ENCODE results near the gene RANBP3.

RANBP3 gene

DNA sequence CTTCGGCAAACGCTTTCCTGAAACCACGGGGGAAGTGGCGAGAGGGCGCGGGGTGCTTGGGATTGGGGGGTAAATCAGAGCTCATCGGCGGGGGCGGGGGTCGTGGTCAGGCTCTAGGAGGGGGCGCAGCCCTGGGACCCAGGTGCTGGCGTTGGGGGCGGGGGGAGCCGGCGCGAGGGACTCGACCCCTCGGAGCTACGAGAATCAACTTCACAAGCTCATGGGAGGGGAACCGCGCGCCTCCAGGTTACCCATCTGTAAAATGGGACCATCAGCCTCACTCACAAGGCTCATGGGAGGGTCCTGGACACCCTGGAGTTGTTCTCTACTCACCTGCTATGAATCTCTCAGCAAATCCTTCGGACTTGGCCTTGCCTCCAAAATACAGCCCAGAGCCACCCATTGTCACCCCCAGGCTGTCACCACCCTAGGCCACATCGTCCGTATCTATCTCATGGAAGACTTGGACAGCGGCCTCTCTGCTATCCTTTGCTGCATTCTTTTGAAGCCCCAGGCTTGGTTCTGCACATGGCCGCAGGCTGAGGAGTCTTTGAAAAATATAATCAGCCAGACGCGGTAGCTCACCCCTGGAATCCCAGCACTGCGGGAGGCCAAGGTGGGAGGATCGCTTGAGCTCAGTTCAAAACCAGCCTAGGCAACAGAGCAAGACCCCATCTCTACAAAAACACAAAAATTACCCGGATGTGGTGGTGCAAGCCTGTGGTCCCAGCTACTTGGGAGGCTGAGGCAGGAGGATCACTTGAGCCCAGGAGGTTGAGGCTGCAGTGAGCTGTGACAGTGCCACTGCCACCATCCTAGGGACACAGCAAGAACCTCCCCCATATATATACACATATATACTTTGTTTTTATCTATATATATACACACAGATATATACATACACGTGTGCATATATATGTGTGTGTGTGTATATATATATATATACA is 939 bp upstream of the RANBP3 start:
- Histone ChIP-seq H3K36me3 (ENCODE audit: low read depth) (peaks cover 23% of the 10 kb centered on the region), H3K27me3 (ENCODE audit: insufficient read depth, poor library complexity, severe bottlenecking) (no peaks in the 10 kb centered on the region), H3K27ac (ENCODE audit: poor library complexity, severe bottlenecking) (peak overlapping the region; percentile 48), H3K4me1 (ENCODE audit: insufficient read depth, poor library complexity, severe bottlenecking) (peaks cover 11% of the 10 kb centered on the region), H3K9me3 (ENCODE audit: severe bottlenecking) (no peaks in the 10 kb centered on the region), H3K4me3 (ENCODE audit: severe bottlenecking) (peak overlapping the region; percentile 89)
- TF ChIP-seq, protein P1, sequence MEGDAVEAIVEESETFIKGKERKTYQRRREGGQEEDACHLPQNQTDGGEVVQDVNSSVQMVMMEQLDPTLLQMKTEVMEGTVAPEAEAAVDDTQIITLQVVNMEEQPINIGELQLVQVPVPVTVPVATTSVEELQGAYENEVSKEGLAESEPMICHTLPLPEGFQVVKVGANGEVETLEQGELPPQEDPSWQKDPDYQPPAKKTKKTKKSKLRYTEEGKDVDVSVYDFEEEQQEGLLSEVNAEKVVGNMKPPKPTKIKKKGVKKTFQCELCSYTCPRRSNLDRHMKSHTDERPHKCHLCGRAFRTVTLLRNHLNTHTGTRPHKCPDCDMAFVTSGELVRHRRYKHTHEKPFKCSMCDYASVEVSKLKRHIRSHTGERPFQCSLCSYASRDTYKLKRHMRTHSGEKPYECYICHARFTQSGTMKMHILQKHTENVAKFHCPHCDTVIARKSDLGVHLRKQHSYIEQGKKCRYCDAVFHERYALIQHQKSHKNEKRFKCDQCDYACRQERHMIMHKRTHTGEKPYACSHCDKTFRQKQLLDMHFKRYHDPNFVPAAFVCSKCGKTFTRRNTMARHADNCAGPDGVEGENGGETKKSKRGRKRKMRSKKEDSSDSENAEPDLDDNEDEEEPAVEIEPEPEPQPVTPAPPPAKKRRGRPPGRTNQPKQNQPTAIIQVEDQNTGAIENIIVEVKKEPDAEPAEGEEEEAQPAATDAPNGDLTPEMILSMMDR (IDR thresholded peaks at IDR 0.05; ENCODE audit: poor library complexity, severe bottlenecking), result no peak
- DNase-seq (ENCODE audit: low spot score), result no peak
- ATAC-seq (ENCODE audit: low read depth), result no peak

DNA sequence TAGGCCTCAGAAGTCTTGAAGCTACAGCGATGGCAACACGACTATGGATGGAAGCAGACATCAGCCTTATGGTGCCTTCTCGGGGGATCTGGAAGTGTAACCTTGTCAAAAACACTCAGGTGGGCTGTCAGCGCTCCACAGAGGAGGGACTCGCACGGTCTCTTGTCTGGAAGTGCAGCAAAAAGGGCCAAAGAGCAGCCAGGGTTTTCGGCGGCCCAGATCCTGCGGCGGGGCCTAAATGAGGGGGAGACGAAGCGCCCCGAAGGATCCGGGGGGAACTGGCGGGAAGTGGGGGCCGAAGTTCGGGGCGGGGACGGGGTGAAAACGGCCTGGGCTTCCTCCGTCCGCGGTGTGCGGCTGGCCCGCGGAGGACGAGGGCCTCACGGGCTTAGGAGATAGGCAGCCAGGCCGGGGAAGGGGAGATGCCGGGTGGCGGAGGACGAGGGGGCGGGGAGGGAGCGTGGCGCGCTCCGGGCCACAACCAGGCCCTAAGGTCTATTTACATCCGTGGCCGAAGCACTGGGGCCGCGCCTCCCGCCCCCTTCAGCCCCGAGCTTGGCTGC is 637 bp downstream of the RANBP3 start:
- Histone ChIP-seq H3K36me3 (ENCODE audit: low read depth) (peaks cover 31% of the 10 kb centered on the region), H3K27me3 (ENCODE audit: insufficient read depth, poor library complexity, severe bottlenecking) (no peaks in the 10 kb centered on the region), H3K27ac (ENCODE audit: poor library complexity, severe bottlenecking) (peak overlapping the region; percentile 48), H3K4me1 (ENCODE audit: insufficient read depth, poor library complexity, severe bottlenecking) (peaks cover 11% of the 10 kb centered on the region), H3K9me3 (ENCODE audit: severe bottlenecking) (no peaks in the 10 kb centered on the region), H3K4me3 (ENCODE audit: severe bottlenecking) (peak overlapping the region; percentile 89)
- TF ChIP-seq, protein P1 (IDR thresholded peaks at IDR 0.05; ENCODE audit: poor library complexity, severe bottlenecking), result no peak
- ATAC-seq (ENCODE audit: low read depth) (no peak; the same call in 2 of the 3 replicates), DNase-seq (ENCODE audit: low spot score) (no peak)

DNA sequence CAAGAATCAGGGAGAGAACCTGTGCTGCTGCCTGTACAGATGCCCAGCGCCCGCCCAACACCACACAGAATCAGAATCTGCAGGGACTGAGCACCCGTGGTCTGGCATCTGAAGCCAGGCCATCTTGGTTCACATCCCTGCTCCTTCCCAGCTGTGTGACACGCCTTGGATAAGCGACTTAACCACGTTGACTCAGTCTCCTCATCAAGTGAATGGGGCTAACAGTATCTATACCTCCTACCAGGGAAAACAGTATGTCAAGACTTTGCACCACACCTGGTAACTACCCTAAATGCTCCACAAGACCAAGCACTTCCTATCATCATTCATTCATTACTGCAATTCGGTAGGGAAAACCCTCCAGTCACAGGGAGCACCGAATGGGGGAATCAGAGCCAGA is 1.2 kb downstream of the RANBP3 start:
- Histone ChIP-seq H3K9me3 (ENCODE audit: severe bottlenecking) (no peaks in the 10 kb centered on the region), H3K36me3 (ENCODE audit: low read depth) (peaks cover 31% of the 10 kb centered on the region), H3K4me3 (ENCODE audit: severe bottlenecking) (peak overlapping the region; percentile 89), H3K27me3 (ENCODE audit: insufficient read depth, poor library complexity, severe bottlenecking) (no peaks in the 10 kb centered on the region), H3K27ac (ENCODE audit: poor library complexity, severe bottlenecking) (peak overlapping the region; percentile 48), H3K4me1 (ENCODE audit: insufficient read depth, poor library complexity, severe bottlenecking) (peaks cover 11% of the 10 kb centered on the region)
- no peak for DNase-seq (ENCODE audit: low spot score)
- TF ChIP-seq, protein P1 (IDR thresholded peaks at IDR 0.05; ENCODE audit: poor library complexity, severe bottlenecking), result no peak
- ATAC-seq (ENCODE audit: low read depth), result no peak

DNA sequence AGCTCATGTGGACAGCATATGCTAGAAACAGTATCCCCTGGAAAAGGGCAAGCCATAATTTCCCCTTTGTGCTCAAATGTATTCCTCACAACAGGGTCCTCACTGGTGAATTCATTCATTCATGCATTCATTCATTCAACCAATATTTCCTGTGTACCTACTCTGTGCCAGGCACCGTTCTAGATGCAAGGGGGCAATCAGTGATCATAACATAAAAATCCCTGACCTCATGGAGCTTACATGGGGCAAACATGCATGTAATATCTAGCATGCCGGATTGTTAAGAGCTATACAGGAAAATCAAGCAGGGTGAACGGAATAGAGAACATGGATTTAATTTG is 2.6 kb downstream of the RANBP3 start:
- no peak overlapping the region for H3K4me3 ChIP-seq (ENCODE audit: severe bottlenecking)
- DNase-seq (ENCODE audit: low spot score) (no peak), ATAC-seq (ENCODE audit: low read depth) (no peak)
- H3K27ac ChIP-seq (ENCODE audit: poor library complexity, severe bottlenecking), result no peak overlapping the region
- H3K4me1 ChIP-seq (ENCODE audit: insufficient read depth, poor library complexity, severe bottlenecking), result peaks cover 11% of the 10 kb centered on the region
- no peaks in the 10 kb centered on the region for H3K27me3 ChIP-seq (ENCODE audit: insufficient read depth, poor library complexity, severe bottlenecking)
- peaks cover 31% of the 10 kb centered on the region for H3K36me3 ChIP-seq (ENCODE audit: low read depth)
- TF ChIP-seq, protein P1 (IDR thresholded peaks at IDR 0.05; ENCODE audit: poor library complexity, severe bottlenecking), result no peak
- H3K9me3 ChIP-seq (ENCODE audit: severe bottlenecking), result no peaks in the 10 kb centered on the region

Measured in RWPE2 (cell line).